Measurements from ENCODE around the gene SGF29.
"Not testable (repeated sequence)": the region's sequence is repeated elsewhere in the genome, so short reads cannot be mapped to it uniquely, and the experiment has no call there.

The SGF29 gene

DNA sequence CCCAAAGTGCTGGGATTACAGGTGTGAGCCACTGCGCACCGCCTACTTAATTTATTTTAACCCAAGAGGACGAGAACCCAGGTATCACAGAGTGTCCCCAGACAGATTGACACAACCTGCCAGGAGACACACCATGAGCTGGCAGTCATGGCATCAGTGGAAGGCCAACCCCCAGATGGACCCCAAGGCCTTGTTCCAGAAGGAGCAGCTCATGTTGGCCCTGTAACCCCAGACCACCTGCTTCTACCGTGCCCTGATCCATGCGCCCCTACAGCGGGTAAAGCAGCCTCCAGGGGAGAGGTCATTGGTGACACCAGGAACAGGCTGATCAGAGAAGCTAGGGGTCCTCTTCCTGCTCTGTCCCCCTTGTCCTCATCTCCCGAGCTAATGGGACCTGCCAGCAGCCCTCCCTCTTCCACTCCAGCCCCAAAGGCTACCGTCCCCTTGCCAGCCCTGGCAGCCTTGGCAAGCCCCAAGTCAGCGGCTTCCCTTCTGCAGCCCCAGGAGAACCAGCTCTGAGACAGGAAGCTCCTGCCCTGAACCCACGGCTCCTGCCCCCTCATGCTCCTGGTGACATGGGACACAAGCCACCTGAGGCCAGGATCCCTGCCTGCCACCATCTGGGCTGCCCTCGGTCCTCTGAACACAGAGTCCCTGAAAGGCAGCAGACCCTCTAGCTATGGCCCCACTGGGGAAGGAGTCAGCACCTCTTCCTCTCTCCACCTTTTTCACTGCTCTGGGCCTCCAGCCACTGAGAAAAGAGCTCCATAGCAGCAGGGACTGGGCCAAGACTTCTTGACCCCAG, 49.9 kb downstream of the SGF29 start:
- H3K9ac ChIP-seq (ENCODE audit: low read depth, low read length) = no peak overlapping the region
- H3K4me3 ChIP-seq (ENCODE audit: low read depth, low read length) = no peak overlapping the region
- no peaks in the 10 kb centered on the region for H3K4me1 ChIP-seq (ENCODE audit: control insufficient read depth, insufficient read depth, low read length)
- H3K36me3 ChIP-seq (ENCODE audit: control insufficient read depth, insufficient read depth, low read length) = no peaks in the 10 kb centered on the region
- H3K9me3 ChIP-seq (ENCODE audit: control insufficient read depth, insufficient read depth, low read length) = no peaks in the 10 kb centered on the region
- H3K27me3 ChIP-seq (ENCODE audit: control insufficient read depth, insufficient read depth, low read length) = no peaks in the 10 kb centered on the region

DNA sequence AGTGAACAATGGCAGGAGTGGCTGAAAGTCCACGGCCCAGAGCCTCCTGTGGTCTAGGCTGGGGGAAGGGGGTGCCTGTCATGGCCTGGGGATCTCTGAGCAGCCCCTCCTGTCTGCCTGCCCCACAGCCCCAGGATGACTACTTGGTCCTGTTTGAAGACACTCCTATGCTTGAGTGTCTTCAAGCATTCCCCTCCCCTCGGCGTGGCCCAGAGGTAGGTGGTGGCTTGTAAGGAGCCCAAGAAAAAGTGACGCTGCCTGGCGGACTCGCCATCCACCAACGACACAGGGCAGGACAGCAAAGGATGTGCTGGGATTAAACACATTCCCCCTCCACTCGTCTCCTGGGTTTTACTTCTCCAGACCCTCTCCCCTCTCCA, 50.5 kb downstream of the SGF29 start:
- no peak overlapping the region for H3K4me3 ChIP-seq (ENCODE audit: low read depth, low read length)
- no peaks in the 10 kb centered on the region for H3K36me3 ChIP-seq (ENCODE audit: control insufficient read depth, insufficient read depth, low read length)
- H3K27me3 ChIP-seq (ENCODE audit: control insufficient read depth, insufficient read depth, low read length) = no peaks in the 10 kb centered on the region
- no peaks in the 10 kb centered on the region for H3K4me1 ChIP-seq (ENCODE audit: control insufficient read depth, insufficient read depth, low read length)
- H3K9ac ChIP-seq (ENCODE audit: low read depth, low read length) = no peak overlapping the region
- no peaks in the 10 kb centered on the region for H3K9me3 ChIP-seq (ENCODE audit: control insufficient read depth, insufficient read depth, low read length)

DNA sequence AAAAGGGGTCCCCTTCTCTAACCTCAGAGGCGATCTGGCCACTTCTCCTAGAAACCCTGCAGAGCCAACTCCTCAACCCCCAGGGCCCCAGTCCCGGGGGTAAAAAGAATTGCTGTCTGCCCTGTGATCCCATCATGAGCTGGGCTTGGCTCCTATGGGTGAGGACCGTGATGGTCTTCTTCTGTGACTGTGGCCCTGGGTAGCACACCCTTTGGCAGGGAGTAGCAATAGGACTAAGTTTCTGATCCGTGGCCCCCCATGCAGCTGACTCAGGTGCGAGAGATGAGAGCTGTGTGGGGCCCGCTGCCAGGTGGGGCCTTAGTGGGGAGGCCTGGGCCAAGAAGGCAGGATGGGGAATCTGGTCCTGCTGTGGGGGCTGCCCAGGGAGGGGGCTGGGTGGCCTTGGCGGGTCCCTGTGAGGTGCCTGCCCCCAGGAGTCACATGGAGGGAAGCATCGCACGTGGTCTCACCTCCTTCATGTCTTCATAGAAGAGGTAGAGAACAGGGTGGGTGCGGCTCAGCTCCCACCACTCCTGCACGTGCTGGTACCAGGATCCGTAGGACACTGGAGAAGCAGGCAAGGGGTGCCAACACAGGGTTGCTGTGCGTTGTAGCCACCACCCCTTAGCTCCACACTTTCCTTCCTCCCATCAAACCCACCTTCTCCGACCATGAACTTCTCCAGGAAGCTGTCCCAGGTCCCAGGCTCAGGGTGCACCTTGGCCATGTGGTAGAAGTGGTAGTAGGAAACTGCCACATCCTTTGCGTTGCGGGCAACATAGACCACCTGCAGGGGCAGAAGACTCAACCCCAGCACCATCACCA, 52.8 kb downstream of the SGF29 start:
- no peak overlapping the region for H3K9ac ChIP-seq (ENCODE audit: low read depth, low read length)
- H3K27me3 ChIP-seq (ENCODE audit: control insufficient read depth, insufficient read depth, low read length) = no peaks in the 10 kb centered on the region
- no peaks in the 10 kb centered on the region for H3K9me3 ChIP-seq (ENCODE audit: control insufficient read depth, insufficient read depth, low read length)
- peaks cover 5% of the 10 kb centered on the region for H3K4me1 ChIP-seq (ENCODE audit: control insufficient read depth, insufficient read depth, low read length)
- no peak overlapping the region for H3K4me3 ChIP-seq (ENCODE audit: low read depth, low read length)
- no peaks in the 10 kb centered on the region for H3K36me3 ChIP-seq (ENCODE audit: control insufficient read depth, insufficient read depth, low read length)

DNA sequence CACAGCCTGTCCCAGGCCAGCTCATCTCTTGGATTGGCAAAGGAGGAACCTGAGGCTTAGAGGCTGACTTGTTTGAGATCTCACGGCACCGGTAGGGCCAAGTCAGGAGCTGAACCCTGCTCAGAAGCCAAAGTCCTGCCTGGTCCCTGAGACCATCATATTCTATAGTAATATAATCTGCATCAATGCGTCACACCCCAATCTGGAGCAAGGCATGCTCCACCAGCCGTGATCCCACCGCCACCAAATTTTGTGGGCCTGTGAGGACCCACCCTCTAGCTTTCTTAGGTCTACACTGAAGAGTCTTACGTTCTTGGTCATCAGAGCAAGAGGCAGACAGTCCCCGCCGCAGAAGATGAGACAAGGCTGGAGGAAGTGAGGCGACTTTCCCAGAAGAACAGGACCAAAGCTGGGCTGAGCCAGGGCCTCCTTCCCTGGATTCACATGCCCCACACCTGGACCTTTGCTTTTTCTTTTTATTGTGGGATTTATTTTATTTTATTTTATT, 53.5 kb downstream of the SGF29 start:
- no peak overlapping the region for H3K9ac ChIP-seq (ENCODE audit: low read depth, low read length)

DNA sequence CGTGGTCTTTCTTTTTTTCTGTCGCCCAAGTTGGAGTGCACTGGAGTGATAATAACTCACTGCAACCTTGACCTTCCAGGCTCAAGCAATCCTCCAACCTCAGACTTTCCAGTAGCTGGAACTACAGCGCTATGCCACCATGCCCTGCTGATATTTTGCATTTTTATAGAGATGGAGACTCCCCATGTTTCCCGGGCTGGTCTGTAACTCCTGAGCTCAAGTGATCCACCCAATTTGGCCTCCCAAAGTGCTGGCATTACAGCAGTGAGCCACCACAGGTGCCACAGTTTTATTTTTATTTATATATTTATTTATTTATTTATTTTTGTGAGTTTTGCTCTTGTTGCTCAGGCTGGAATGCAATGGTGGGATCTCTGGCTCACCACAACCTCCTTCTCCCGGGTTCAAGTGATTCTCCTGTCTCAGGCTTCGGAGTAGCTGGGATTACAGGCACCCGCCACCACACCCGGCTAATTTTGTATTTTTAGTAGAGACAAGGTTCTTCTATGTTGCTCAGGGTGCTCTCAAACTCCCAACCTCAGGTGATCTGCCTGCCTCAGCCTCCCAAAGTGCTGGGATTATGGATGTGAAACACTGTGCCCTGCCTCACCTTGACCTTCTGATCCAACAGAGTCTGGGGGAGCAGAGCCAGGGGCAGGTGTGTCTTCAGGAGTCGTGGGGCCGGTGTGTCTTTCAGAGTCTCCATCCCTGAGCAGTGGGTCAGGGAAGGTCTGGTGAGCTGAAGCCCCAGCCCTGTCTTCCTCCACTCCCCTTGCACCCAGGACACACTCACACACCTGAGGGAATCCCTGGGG, 54.2 kb downstream of the SGF29 start:
- not testable (repeated sequence) for H3K9ac ChIP-seq (ENCODE audit: low read depth, low read length); H3K4me1 ChIP-seq (ENCODE audit: control insufficient read depth, insufficient read depth, low read length); H3K36me3 ChIP-seq (ENCODE audit: control insufficient read depth, insufficient read depth, low read length); H3K4me3 ChIP-seq (ENCODE audit: low read depth, low read length); H3K27me3 ChIP-seq (ENCODE audit: control insufficient read depth, insufficient read depth, low read length); H3K9me3 ChIP-seq (ENCODE audit: control insufficient read depth, insufficient read depth, low read length)

More for the DNA sequence above, 53.5 kb downstream of the SGF29 start:
- no peaks in the 10 kb centered on the region for H3K9me3 ChIP-seq (ENCODE audit: control insufficient read depth, insufficient read depth, low read length)
- H3K4me3 ChIP-seq (ENCODE audit: low read depth, low read length) = no peak overlapping the region
- peaks cover 5% of the 10 kb centered on the region for H3K4me1 ChIP-seq (ENCODE audit: control insufficient read depth, insufficient read depth, low read length)
- H3K27me3 ChIP-seq (ENCODE audit: control insufficient read depth, insufficient read depth, low read length) = no peaks in the 10 kb centered on the region
- no peaks in the 10 kb centered on the region for H3K36me3 ChIP-seq (ENCODE audit: control insufficient read depth, insufficient read depth, low read length)

DNA sequence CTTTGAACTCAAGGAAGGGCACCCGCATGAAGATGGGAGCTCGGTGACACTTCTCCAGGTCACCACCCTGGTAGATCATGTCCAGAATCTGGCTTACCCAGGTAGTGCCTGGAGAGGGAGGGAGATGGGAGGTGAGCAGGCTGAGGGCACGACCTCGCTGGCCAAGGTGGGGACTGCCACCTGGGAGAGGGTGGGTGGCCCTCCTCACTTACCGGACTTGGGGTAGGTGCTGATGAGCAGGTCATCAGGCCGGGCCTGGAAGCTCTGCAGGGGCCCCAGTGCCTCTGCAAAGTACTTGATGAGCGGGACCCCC, 54.7 kb downstream of the SGF29 start:
- H3K4me3 ChIP-seq (ENCODE audit: low read depth, low read length); H3K4me1 ChIP-seq (ENCODE audit: control insufficient read depth, insufficient read depth, low read length); H3K36me3 ChIP-seq (ENCODE audit: control insufficient read depth, insufficient read depth, low read length); H3K9ac ChIP-seq (ENCODE audit: low read depth, low read length); H3K9me3 ChIP-seq (ENCODE audit: control insufficient read depth, insufficient read depth, low read length); H3K27me3 ChIP-seq (ENCODE audit: control insufficient read depth, insufficient read depth, low read length): not testable (repeated sequence)

DNA sequence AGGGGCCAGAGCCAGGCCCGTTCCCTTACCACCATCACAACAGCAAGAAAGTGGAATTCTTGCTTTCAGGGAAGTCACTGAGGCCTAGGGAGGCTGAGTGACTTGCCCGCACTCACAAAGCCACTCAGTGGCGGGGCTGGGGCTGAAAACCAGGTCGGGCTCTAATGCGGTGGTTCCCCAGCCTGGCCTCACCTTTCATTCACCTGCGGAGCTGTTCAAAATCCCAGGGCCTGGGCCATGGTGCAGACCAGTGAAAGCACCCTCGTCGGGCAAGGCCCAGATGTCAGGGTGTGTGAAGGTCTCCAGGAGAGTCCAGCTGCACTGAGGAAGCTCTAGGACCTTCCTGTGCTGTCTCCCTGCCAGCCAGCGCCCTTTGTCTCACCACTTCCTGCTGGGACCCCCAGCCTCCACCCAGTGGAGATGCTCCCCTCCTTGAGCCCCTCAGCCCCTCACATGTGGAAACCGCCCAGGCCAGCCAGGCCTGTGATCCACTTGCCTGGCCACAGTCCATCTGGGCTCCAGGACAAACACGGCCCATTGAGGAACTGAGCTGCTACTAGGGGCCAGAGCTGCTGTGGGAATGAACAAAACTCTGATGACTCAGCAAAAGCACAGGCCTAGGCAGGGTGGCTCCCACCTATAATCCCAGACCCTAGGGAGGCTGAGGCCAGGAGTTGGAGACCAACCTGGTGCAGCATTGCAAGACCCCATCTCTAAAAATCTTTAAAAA, 55.3 kb downstream of the SGF29 start:
- not testable (repeated sequence) for H3K4me1 ChIP-seq (ENCODE audit: control insufficient read depth, insufficient read depth, low read length); H3K9ac ChIP-seq (ENCODE audit: low read depth, low read length); H3K4me3 ChIP-seq (ENCODE audit: low read depth, low read length)

DNA sequence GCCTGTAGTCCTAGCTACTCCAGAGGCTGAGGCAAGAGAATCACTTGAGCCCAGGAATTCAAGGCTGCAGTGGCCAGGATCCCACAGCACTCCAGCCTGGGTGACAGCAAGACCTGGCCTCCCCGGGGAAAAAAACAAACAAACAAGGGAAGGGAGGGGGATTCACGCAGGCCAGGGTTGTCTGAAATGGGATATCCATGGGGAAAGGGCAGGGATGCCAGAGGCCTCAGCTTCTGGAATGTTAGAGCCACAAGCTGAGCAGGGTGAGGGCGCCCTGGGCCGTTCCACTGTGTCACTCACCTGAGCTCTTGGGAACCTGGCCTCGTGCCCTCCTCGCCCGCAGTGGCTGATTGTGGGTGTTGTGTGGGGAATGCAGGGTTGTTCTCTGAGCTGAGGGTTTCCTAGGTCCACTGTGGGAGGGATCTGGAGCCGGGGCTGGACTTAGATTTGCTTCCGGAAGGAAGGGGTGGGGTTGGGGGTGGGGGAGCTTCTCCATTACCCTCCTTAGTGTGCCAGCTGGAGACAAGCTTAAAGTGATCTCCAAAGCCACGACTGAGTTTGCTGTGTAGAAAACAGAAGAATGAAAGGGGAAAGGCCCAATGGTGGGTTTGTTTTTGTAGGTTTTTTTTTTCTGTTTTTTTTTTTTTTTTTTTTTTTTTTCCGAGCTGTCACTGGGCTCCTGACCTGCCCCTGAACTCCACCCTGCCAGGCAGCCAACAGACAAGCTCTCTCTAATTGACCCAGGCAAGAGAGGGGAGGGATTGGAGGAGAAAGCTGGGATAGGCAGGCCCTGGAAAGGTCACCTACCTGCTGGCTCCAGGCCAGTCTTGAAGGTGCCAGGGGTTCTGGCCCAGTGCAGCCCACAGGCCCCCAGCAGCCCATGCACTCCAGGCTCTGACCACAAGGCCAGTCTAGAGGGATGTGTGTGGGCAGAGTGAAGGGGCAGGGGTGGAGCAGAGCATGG, 56.2 kb downstream of the SGF29 start, which contains the start of gene SULT1A1:
Gene SULT1A1, minus strand, starts transcription at position 414 of the 964 bp plus-strand sequence. CDS start 1,189 bp downstream, outside the sequence.
- no peaks in the 10 kb centered on the region for H3K36me3 ChIP-seq (ENCODE audit: control insufficient read depth, insufficient read depth, low read length)
- H3K4me1 ChIP-seq (ENCODE audit: control insufficient read depth, insufficient read depth, low read length) = peaks cover 5% of the 10 kb centered on the region
- H3K4me3 ChIP-seq (ENCODE audit: low read depth, low read length) = no peak within 1 kb of the TSS
- no peaks in the 10 kb centered on the region for H3K9me3 ChIP-seq (ENCODE audit: control insufficient read depth, insufficient read depth, low read length)
- H3K27me3 ChIP-seq (ENCODE audit: control insufficient read depth, insufficient read depth, low read length) = no peaks in the 10 kb centered on the region
- no peak within 1 kb of the TSS for H3K9ac ChIP-seq (ENCODE audit: low read depth, low read length)

More for the DNA sequence above, 55.3 kb downstream of the SGF29 start:
- H3K9me3 ChIP-seq (ENCODE audit: control insufficient read depth, insufficient read depth, low read length); H3K27me3 ChIP-seq (ENCODE audit: control insufficient read depth, insufficient read depth, low read length); H3K36me3 ChIP-seq (ENCODE audit: control insufficient read depth, insufficient read depth, low read length): not testable (repeated sequence)

DNA sequence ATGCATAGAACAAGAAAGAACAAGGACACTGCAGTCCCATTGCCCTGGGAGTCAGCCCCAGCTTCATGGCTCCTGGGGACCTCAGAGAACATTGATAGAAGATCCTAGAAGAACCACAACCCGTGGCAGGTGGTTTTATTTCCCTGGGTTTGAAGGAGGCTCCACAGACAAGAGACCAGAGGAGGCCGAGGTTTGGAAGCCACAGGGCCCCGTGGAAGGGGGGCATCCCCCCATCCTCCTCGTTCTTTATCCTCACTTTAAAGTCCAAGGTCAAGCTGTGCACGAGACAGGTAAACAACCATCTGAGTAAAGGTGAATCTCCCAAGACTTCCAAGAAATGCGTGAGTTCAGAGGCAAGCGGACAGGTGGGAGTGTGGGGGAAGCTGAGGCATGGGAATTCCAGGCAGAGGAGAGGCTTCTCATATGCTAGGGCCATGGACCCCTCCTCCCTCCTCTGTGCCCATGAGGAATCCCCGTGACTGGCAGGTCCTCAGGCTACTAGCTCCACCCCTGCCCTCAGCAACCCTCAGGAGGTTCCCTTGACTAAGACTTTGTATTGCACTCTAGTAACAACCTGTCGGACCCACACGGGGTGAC, 57.0 kb downstream of the SGF29 start:
- H3K9ac ChIP-seq (ENCODE audit: low read depth, low read length) = no peak overlapping the region

More for the DNA sequence above, 57.0 kb downstream of the SGF29 start:
- Histone ChIP-seq H3K36me3 (ENCODE audit: control insufficient read depth, insufficient read depth, low read length) (no peaks in the 10 kb centered on the region), H3K27me3 (ENCODE audit: control insufficient read depth, insufficient read depth, low read length) (no peaks in the 10 kb centered on the region), H3K9me3 (ENCODE audit: control insufficient read depth, insufficient read depth, low read length) (no peaks in the 10 kb centered on the region), H3K4me1 (ENCODE audit: control insufficient read depth, insufficient read depth, low read length) (peaks cover 5% of the 10 kb centered on the region), H3K4me3 (ENCODE audit: low read depth, low read length) (no peak overlapping the region)

Data from iPS-15b (cell line).